ENCODE results near the gene ALG14. TPM values are rescaled to one million over a fixed set of nuclear protein-coding genes. Genes with fewer than 3 reads are reported as not detected.
A peak's percentile ranks its signal among the peaks of the same experiment; 100 is the strongest.

The ALG14 gene
- total RNA-seq, 2 experiments from 2014 or later: 0.08 to 0.52 TPM

DNA sequence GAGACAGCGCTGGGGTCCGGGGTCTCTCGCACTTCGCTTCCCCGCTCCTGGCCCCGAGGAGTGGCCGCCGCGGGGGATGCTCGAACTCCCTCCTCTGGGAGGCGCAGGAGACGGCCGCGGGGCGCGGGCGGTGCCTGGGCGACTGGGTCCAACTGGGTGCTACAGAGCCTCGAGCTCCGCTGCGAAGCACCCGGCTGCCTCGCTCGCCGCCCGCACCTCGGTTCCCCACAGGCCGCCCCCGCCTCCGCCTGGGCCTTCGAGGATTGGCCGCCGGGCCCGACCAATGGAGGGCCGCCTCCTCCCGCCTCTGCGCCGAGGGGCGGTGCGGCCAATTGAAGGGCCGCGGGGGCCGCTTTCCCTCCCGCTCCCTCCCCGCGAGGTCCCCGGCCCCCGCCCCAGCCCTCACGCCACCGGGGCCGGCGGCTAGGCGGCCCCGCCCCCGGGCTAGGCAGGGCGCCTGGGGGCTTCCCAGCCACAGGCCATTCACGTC, 145.8 kb downstream of the ALG14 start, which contains the start of gene CNN3:
TSS of gene CNN3 (minus strand) at position 196 of the 490 bp plus-strand sequence. CDS start 216 bp downstream, outside the sequence.
- Mint-ChIP-seq H3K36me3 (ENCODE audit: low read depth) (no peaks in the 10 kb centered on the region), H3K4me1 (ENCODE audit: low read depth) (peaks cover 16% of the 10 kb centered on the region), H3K9me3 (no peaks in the 10 kb centered on the region), H3K27me3 (peaks cover 55% of the 10 kb centered on the region), H3K27ac (peak within 1 kb of the TSS; percentile 4), H3K4me3 (peak within 1 kb of the TSS; percentile 92)
- Histone ChIP-seq H3K9me3 (ENCODE audit: control insufficient read depth in 1 of 2, insufficient read depth in 1 of 2, low read length in 2 of 2) (no peaks in the 10 kb centered on the region), H3K27me3 (ENCODE audit: control insufficient read depth in 1 of 2, insufficient read depth in 2 of 2, low read length in 2 of 2) (peaks cover 16 to 17% of the 10 kb centered on the region in 2 experiments), H3K4me1 (ENCODE audit: insufficient read depth, low read length) (peaks cover 20% of the 10 kb centered on the region), H3K36me3 (ENCODE audit: insufficient read depth, low read length) (no peaks in the 10 kb centered on the region), H3K4me3 (ENCODE audit: low read length) (peak within 1 kb of the TSS; percentile 51), H3K27ac (ENCODE audit: low read depth in 1 of 2, low read length in 2 of 2) (no peak within 1 kb of the TSS)
- TF ChIP-seq, protein P1, sequence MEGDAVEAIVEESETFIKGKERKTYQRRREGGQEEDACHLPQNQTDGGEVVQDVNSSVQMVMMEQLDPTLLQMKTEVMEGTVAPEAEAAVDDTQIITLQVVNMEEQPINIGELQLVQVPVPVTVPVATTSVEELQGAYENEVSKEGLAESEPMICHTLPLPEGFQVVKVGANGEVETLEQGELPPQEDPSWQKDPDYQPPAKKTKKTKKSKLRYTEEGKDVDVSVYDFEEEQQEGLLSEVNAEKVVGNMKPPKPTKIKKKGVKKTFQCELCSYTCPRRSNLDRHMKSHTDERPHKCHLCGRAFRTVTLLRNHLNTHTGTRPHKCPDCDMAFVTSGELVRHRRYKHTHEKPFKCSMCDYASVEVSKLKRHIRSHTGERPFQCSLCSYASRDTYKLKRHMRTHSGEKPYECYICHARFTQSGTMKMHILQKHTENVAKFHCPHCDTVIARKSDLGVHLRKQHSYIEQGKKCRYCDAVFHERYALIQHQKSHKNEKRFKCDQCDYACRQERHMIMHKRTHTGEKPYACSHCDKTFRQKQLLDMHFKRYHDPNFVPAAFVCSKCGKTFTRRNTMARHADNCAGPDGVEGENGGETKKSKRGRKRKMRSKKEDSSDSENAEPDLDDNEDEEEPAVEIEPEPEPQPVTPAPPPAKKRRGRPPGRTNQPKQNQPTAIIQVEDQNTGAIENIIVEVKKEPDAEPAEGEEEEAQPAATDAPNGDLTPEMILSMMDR (IDR thresholded peaks at IDR 0.05): no peak
- intact Hi-C loops (cut with DNase I, micrococcal nuclease): no loop called here
- DNase-seq: peak; percentile 35 to 84 (median 59)
- CTCF ChIA-PET: interaction anchor here (1.0 kb wide), 1 partner anchor 307 kb away, joined by 4 read pairs; the partner anchor contains the start of gene RWDD3
- peak; percentile 84 for ATAC-seq (ENCODE audit: poor library complexity)
- POLR2A ChIA-PET: interaction anchor here (1.0 kb wide), 1 partner anchor 36 kb away, joined by 3 read pairs; no protein-coding TSS in a partner anchor

DNA sequence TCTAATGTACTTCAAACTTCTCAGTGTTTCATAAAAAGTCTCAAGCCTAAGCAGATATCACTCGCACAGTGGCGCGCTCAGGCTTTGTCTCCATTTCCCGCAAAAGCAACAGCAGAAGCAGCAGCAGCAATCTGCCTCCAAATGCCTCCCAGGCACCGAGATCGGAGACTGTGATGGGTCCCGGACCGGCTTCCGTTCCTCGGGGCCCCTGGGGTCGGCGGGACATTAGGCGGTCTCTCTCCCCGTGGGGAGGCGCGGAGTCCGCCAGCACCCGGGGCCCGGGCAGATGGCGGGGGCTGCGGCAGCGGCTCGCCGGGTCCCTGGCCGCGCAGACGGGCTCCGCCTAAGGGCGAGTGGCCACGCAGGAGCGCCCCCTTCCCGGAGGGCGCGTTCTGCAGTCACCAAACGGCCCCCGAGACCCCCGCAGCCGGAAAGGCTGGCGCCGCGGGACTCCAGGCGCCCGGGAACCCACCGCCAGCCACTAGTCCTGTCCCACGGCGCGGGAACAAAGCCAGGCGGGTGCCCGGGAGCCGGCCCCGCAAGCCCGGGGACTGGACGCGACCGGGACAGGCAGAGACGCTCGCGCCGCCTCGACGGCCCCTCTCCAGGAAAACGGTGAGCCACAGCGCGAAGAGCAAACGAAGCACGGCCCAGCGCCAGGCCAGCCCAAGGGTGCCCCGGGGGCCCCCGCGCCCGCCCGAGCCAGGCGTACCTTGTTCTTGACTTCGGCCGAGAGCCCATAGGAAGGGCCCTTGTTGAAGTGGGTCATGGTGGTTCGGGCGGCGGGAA, 146.4 kb downstream of the ALG14 start:
- Mint-ChIP-seq H3K4me3 (peak overlapping the region; percentile 92), H3K27me3 (peaks cover 62% of the 10 kb centered on the region), H3K36me3 (ENCODE audit: low read depth) (no peaks in the 10 kb centered on the region), H3K27ac (no peak overlapping the region), H3K9me3 (no peaks in the 10 kb centered on the region), H3K4me1 (ENCODE audit: low read depth) (peaks cover 16% of the 10 kb centered on the region)
- intact Hi-C loops (cut with DNase I, micrococcal nuclease): no loop called here
- ATAC-seq (ENCODE audit: poor library complexity) (peak; percentile 16), DNase-seq (peak in 11 of 14 experiments; percentile 1 to 45 (median 9))
- Histone ChIP-seq H3K4me3 (ENCODE audit: low read length) (peak overlapping the region; percentile 51), H3K9me3 (ENCODE audit: control insufficient read depth in 1 of 2, insufficient read depth in 1 of 2, low read length in 2 of 2) (no peaks in the 10 kb centered on the region), H3K4me1 (ENCODE audit: insufficient read depth, low read length) (peaks cover 20% of the 10 kb centered on the region), H3K27ac (ENCODE audit: low read depth in 1 of 2, low read length in 2 of 2) (no peak overlapping the region), H3K36me3 (ENCODE audit: insufficient read depth, low read length) (no peaks in the 10 kb centered on the region), H3K27me3 (ENCODE audit: control insufficient read depth in 1 of 2, insufficient read depth in 2 of 2, low read length in 2 of 2) (peaks cover 16 to 17% of the 10 kb centered on the region in 2 experiments)
- ChIA-PET POLR2A (interaction anchor here (1.0 kb wide), 1 partner anchor 36 kb away, joined by 3 read pairs; no protein-coding TSS in a partner anchor), CTCF (no interaction called here)
- TF ChIP-seq, protein P1 (IDR thresholded peaks at IDR 0.05): no peak

DNA sequence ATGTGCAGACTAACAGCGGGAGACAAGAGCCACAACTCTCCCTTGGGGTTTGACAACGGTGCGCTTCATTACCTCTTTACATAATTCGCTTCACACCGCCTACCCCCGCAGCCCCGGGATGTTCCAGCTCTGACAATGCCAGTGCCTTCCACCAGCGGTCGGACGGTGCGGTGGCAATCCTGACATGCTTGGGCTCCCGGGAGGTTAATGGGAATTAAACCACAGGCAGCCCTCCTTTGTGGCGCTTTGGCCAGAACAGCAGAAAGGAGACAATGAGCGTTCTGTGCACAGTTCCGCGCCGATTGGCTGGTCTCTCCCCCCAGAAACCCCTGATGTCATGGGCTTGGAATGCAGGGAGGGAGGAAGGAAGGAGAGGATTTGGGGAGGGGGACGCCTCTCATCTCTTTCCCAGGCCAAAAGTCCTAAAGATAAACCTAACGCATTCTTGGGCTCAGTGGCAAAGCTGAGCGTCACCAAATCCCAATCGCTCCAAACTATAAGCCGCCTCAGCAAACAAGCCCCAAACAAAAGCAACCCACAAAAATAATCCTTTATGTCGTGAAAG, 147.1 kb downstream of the ALG14 start:
- Histone ChIP-seq H3K9me3 (ENCODE audit: control insufficient read depth in 1 of 2, insufficient read depth in 1 of 2, low read length in 2 of 2) (no peaks in the 10 kb centered on the region), H3K27ac (ENCODE audit: low read depth in 1 of 2, low read length in 2 of 2) (no peak overlapping the region), H3K27me3 (ENCODE audit: control insufficient read depth in 1 of 2, insufficient read depth in 2 of 2, low read length in 2 of 2) (peaks cover 16 to 17% of the 10 kb centered on the region in 2 experiments), H3K4me3 (ENCODE audit: low read length) (peak overlapping the region; percentile 51), H3K4me1 (ENCODE audit: insufficient read depth, low read length) (peaks cover 20% of the 10 kb centered on the region), H3K36me3 (ENCODE audit: insufficient read depth, low read length) (no peaks in the 10 kb centered on the region)
- Mint-ChIP-seq H3K27ac (no peak overlapping the region), H3K9me3 (no peaks in the 10 kb centered on the region), H3K4me1 (ENCODE audit: low read depth) (peaks cover 16% of the 10 kb centered on the region), H3K36me3 (ENCODE audit: low read depth) (no peaks in the 10 kb centered on the region), H3K4me3 (peak overlapping the region; percentile 92), H3K27me3 (peaks cover 68% of the 10 kb centered on the region)
- DNase-seq (peak in 2 of 14 experiments; percentile 3 to 6), ATAC-seq (ENCODE audit: poor library complexity) (no peak)
- CTCF ChIA-PET: no interaction called here
- TF ChIP-seq, protein P1 (IDR thresholded peaks at IDR 0.05): no peak
- POLR2A ChIA-PET: no interaction called here
- intact Hi-C loops (cut with DNase I, micrococcal nuclease): no loop called here
